ENCODE data around the gene KIF1B. TPM values are rescaled to one million over a fixed set of nuclear protein-coding genes. Genes with fewer than 3 reads are reported as not detected.

The KIF1B gene
- total and polyA plus RNA-seq, 2 donors from 2014 or later = 8.0 to 46.4 TPM

- Histone ChIP-seq H3K9ac (ENCODE audit: low read length in 3 of 3) (no peak overlapping the region), H3K27me3 (ENCODE audit: control insufficient read depth, insufficient read depth, low read length) (no peaks in the 10 kb centered on the region), H3K9me3 (ENCODE audit: control insufficient read depth in 2 of 3, insufficient read depth in 1 of 3, low read length in 3 of 3) (no peaks in the 10 kb centered on the region), H3K4me1 (ENCODE audit: control insufficient read depth in 2 of 3, insufficient read depth in 2 of 3, low read depth in 1 of 3, low read length in 3 of 3) (no peaks in the 10 kb centered on the region), H3K36me3 (ENCODE audit: control insufficient read depth in 2 of 3, insufficient read depth in 3 of 3, low read length in 3 of 3) (peaks cover 7 to 17% (median 14%) of the 10 kb centered on the region in 3 donors), H3K27ac (ENCODE audit: low read depth in 2 of 2, low read length in 2 of 2) (no peak overlapping the region), H3K4me3 (ENCODE audit: low read length in 3 of 3) (no peak overlapping the region)
- intact Hi-C loops (cut with DNase I) = no loop called here
- no peak for DNase-seq
- TF ChIP-seq CTCF (IDR thresholded peaks at IDR 0.05; ENCODE audit: borderline replicate concordance, extremely low read depth, insufficient read depth) = no peak
- no peak for FAIRE-seq
Measured at GRCh38 chr1:10263450-10264082, 53.2 kb downstream of the KIF1B start.

GRCh38 chr1:10265027-10265426 is 54.7 kb downstream of the KIF1B start:
- H3K36me3 ChIP-seq (ENCODE audit: control insufficient read depth in 2 of 3, insufficient read depth in 3 of 3, low read length in 3 of 3) = peaks cover 7 to 17% (median 11%) of the 10 kb centered on the region in 3 donors
- no peak overlapping the region for H3K9ac ChIP-seq (ENCODE audit: low read length in 3 of 3)
- no peak overlapping the region for H3K27ac ChIP-seq (ENCODE audit: low read depth in 2 of 2, low read length in 2 of 2)
- H3K9me3 ChIP-seq (ENCODE audit: control insufficient read depth in 2 of 3, insufficient read depth in 1 of 3, low read length in 3 of 3) = no peaks in the 10 kb centered on the region
- intact Hi-C loops (cut with DNase I) = no loop called here
- DNase-seq = no peak
- H3K4me1 ChIP-seq (ENCODE audit: control insufficient read depth in 2 of 3, insufficient read depth in 2 of 3, low read depth in 1 of 3, low read length in 3 of 3) = no peaks in the 10 kb centered on the region
- no peak for TF ChIP-seq CTCF (IDR thresholded peaks at IDR 0.05; ENCODE audit: borderline replicate concordance, extremely low read depth, insufficient read depth)
- H3K27me3 ChIP-seq (ENCODE audit: control insufficient read depth, insufficient read depth, low read length) = no peaks in the 10 kb centered on the region
- H3K4me3 ChIP-seq (ENCODE audit: low read length in 3 of 3) = no peak overlapping the region
- no peak for FAIRE-seq

GRCh38 chr1:10265900-10266299 is 55.5 kb downstream of the KIF1B start:
- Histone ChIP-seq H3K36me3 (ENCODE audit: control insufficient read depth in 2 of 3, insufficient read depth in 3 of 3, low read length in 3 of 3) (peaks cover 7 to 17% (median 11%) of the 10 kb centered on the region in 3 donors), H3K27me3 (ENCODE audit: control insufficient read depth, insufficient read depth, low read length) (no peaks in the 10 kb centered on the region), H3K4me3 (ENCODE audit: low read length in 3 of 3) (no peak overlapping the region), H3K4me1 (ENCODE audit: control insufficient read depth in 2 of 3, insufficient read depth in 2 of 3, low read depth in 1 of 3, low read length in 3 of 3) (no peaks in the 10 kb centered on the region), H3K9ac (ENCODE audit: low read length in 3 of 3) (no peak overlapping the region), H3K9me3 (ENCODE audit: control insufficient read depth in 2 of 3, insufficient read depth in 1 of 3, low read length in 3 of 3) (no peaks in the 10 kb centered on the region), H3K27ac (ENCODE audit: low read depth in 2 of 2, low read length in 2 of 2) (no peak overlapping the region)
- intact Hi-C loops (cut with DNase I) = no loop called here
- FAIRE-seq (no peak), DNase-seq (no peak)
- no peak for TF ChIP-seq CTCF (IDR thresholded peaks at IDR 0.05; ENCODE audit: borderline replicate concordance, extremely low read depth, insufficient read depth)

DNA sequence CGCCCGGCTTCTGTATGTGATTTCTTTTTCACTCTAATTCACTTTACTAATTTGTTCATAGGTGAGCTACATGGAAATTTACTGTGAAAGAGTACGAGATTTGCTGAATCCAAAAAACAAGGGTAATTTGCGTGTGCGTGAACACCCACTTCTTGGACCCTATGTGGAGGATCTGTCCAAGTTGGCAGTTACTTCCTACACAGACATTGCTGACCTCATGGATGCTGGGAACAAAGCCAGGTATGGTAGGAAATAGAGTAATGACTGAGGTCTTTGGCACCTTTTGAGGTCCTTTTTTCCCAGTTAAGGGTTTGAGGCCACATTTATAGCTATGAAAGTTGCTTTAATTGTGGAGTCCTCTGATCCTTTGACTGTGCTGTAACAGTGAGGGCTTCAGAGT is 56.9 kb downstream of the KIF1B start:
- Histone ChIP-seq H3K27ac (ENCODE audit: low read depth in 2 of 2, low read length in 2 of 2) (no peak overlapping the region), H3K9me3 (ENCODE audit: control insufficient read depth in 2 of 3, insufficient read depth in 1 of 3, low read length in 3 of 3) (no peaks in the 10 kb centered on the region), H3K4me3 (ENCODE audit: low read length in 3 of 3) (no peak overlapping the region), H3K36me3 (ENCODE audit: control insufficient read depth in 2 of 3, insufficient read depth in 3 of 3, low read length in 3 of 3) (peaks cover 3 to 17% (median 5%) of the 10 kb centered on the region in 3 donors), H3K9ac (ENCODE audit: low read length in 3 of 3) (no peak overlapping the region), H3K27me3 (ENCODE audit: control insufficient read depth, insufficient read depth, low read length) (no peaks in the 10 kb centered on the region), H3K4me1 (ENCODE audit: control insufficient read depth in 2 of 3, insufficient read depth in 2 of 3, low read depth in 1 of 3, low read length in 3 of 3) (no peaks in the 10 kb centered on the region)
- no peak for DNase-seq
- no peak for FAIRE-seq
- intact Hi-C loops (cut with DNase I) = no loop called here
- no peak for TF ChIP-seq CTCF (IDR thresholded peaks at IDR 0.05; ENCODE audit: borderline replicate concordance, extremely low read depth, insufficient read depth)
